ENCODE data around the gene NUDT17. TPM values are rescaled to one million over a fixed set of nuclear protein-coding genes. Genes with fewer than 3 reads are reported as not detected.

The NUDT17 gene
- total RNA-seq, 5 donors from 2014 or later (not counting 1 experiment from before 2014, with no cell fraction given): 2.8 to 7.6 (median 6.3) TPM

GRCh38 chr1:145868232-145868631 is 22.8 kb downstream of the NUDT17 start:
- Mint-ChIP-seq H3K9me3 (no peaks in the 10 kb centered on the region), H3K36me3 (no peaks in the 10 kb centered on the region), H3K4me3 (no peak overlapping the region), H3K4me1 (peaks cover 15 to 19% (median 18%) of the 10 kb centered on the region in 3 donors), H3K27me3 (peaks cover 0 to 8% of the 10 kb centered on the region in 2 donors), H3K27ac (no peak overlapping the region)
- H3K4me1 ChIP-seq (ENCODE audit: control insufficient read depth in 1 of 2, extremely low read depth in 1 of 2, insufficient read depth in 2 of 2, low read length in 2 of 2): peaks cover 0 to 14% of the 10 kb centered on the region in 2 experiments
- H3K9me3 ChIP-seq: no peaks in the 10 kb centered on the region
- no peaks in the 10 kb centered on the region for H3K36me3 ChIP-seq (ENCODE audit: control insufficient read depth in 2 of 2, extremely low read depth in 1 of 2, insufficient read depth in 1 of 2, low read length in 1 of 2)
- H3K27me3 ChIP-seq (replicated peaks in 1 of 2; ENCODE audit: control insufficient read depth in 2 of 2, extremely low read depth in 1 of 2, insufficient read depth in 2 of 2, low read length in 1 of 2): peaks cover 0 to 12% of the 10 kb centered on the region in 2 experiments
- ATAC-seq (replicated peaks in 1 of 4): no peak
- no peak overlapping the region for H3K27ac ChIP-seq (ENCODE audit: low read length)
- 80% methylated on average over 1 of the region's 4 CpGs for WGBS (ENCODE audit: insufficient coverage)
- ChIA-PET CTCF (interaction anchor here in 1 of 2 donors (0.6 to 1.1 kb wide), 4 partner anchors 10 to 108 kb away, joined by 3 read pairs; partner anchors contain the start of gene NUDT17), POLR2A (no interaction called here)
- no peak for DNase-seq
- H3K4me3 ChIP-seq (ENCODE audit: control insufficient read depth in 1 of 2, extremely low read depth in 1 of 2, low read length in 1 of 2): no peak overlapping the region

- DNase-seq (peak in 32 of 35 experiments; percentile 11 to 57 (median 26)), ATAC-seq (replicated peaks in 1 of 4) (peak; percentile 86 to 90 (median 90))
- H3K27me3 ChIP-seq (replicated peaks in 1 of 2; ENCODE audit: control insufficient read depth in 2 of 2, extremely low read depth in 1 of 2, insufficient read depth in 2 of 2, low read length in 1 of 2): peaks cover 0 to 21% of the 10 kb centered on the region in 2 experiments
- H3K4me1 ChIP-seq (ENCODE audit: control insufficient read depth in 1 of 2, extremely low read depth in 1 of 2, insufficient read depth in 2 of 2, low read length in 2 of 2): peaks cover 0 to 14% of the 10 kb centered on the region in 2 experiments
- H3K27ac ChIP-seq (ENCODE audit: low read length): peak overlapping the region; percentile 0
- CTCF ChIA-PET: interaction anchor here (0.9 to 1.8 kb wide), 5 partner anchors 13 to 47 kb away, joined by 3 read pairs; partner anchors contain the start of genes ANKRD35 (in 1 of the 2), NUDT17 (in 1 of the 2) and PEX11B (in 1 of the 2)
- H3K27me3 Mint-ChIP-seq: peaks cover 4 to 10% of the 10 kb centered on the region in 2 donors
- 38% methylated on average over 47 of the region's 47 CpGs for WGBS (ENCODE audit: insufficient coverage)
- H3K36me3 Mint-ChIP-seq: no peaks in the 10 kb centered on the region
- peak overlapping the region; percentile 49 to 79 for H3K27ac Mint-ChIP-seq
- H3K9me3 ChIP-seq: no peaks in the 10 kb centered on the region
- peaks cover 15 to 23% (median 18%) of the 10 kb centered on the region in 3 donors for H3K4me1 Mint-ChIP-seq
- no peaks in the 10 kb centered on the region for H3K9me3 Mint-ChIP-seq
- POLR2A ChIA-PET: interaction anchor here in 1 of 2 donors (0.6 kb wide), 2 partner anchors 9 to 167 kb away, joined by 3 to 4 read pairs; no protein-coding TSS in a partner anchor
- peak overlapping the region; percentile 38 to 57 for H3K4me3 ChIP-seq (ENCODE audit: control insufficient read depth in 1 of 2, extremely low read depth in 1 of 2, low read length in 1 of 2)
- H3K36me3 ChIP-seq (ENCODE audit: control insufficient read depth in 2 of 2, extremely low read depth in 1 of 2, insufficient read depth in 1 of 2, low read length in 1 of 2): no peaks in the 10 kb centered on the region
- peak overlapping the region; percentile 73 to 79 (median 75) for H3K4me3 Mint-ChIP-seq
Measured at GRCh38 chr1:145871994-145872924, 26.8 kb downstream of the NUDT17 start.

- ChIA-PET POLR2A (no interaction called here), CTCF (no interaction called here)
- DNase-seq: no peak
- Histone ChIP-seq H3K4me1 (ENCODE audit: control insufficient read depth in 1 of 2, extremely low read depth in 1 of 2, insufficient read depth in 2 of 2, low read length in 2 of 2) (peaks cover 0 to 14% of the 10 kb centered on the region in 2 experiments), H3K9me3 (no peaks in the 10 kb centered on the region), H3K4me3 (ENCODE audit: control insufficient read depth in 1 of 2, extremely low read depth in 1 of 2, low read length in 1 of 2) (no peak overlapping the region), H3K36me3 (ENCODE audit: control insufficient read depth in 2 of 2, extremely low read depth in 1 of 2, insufficient read depth in 1 of 2, low read length in 1 of 2) (no peaks in the 10 kb centered on the region), H3K27me3 (replicated peaks in 1 of 2; ENCODE audit: control insufficient read depth in 2 of 2, extremely low read depth in 1 of 2, insufficient read depth in 2 of 2, low read length in 1 of 2) (peaks cover 0 to 25% of the 10 kb centered on the region in 2 experiments), H3K27ac (ENCODE audit: low read length) (no peak overlapping the region)
- 95% methylated on average over 12 of the region's 12 CpGs for WGBS (ENCODE audit: insufficient coverage)
- H3K27ac Mint-ChIP-seq: no peak overlapping the region
- H3K4me3 Mint-ChIP-seq: no peak overlapping the region
- peaks cover 15 to 23% (median 18%) of the 10 kb centered on the region in 3 donors for H3K4me1 Mint-ChIP-seq
- no peaks in the 10 kb centered on the region for H3K36me3 Mint-ChIP-seq
- H3K9me3 Mint-ChIP-seq: no peaks in the 10 kb centered on the region
- H3K27me3 Mint-ChIP-seq: peaks cover 4 to 10% of the 10 kb centered on the region in 2 donors
- ATAC-seq (replicated peaks in 1 of 4): no peak
Measured at GRCh38 chr1:145874646-145875045, 29.2 kb downstream of the NUDT17 start.

- ATAC-seq (replicated peaks in 1 of 4): no peak
- Mint-ChIP-seq H3K36me3 (no peaks in the 10 kb centered on the region), H3K4me3 (no peak overlapping the region), H3K9me3 (no peaks in the 10 kb centered on the region), H3K27ac (no peak overlapping the region), H3K4me1 (peaks cover 0 to 6% (median 2%) of the 10 kb centered on the region in 3 donors), H3K27me3 (peaks cover 9% of the 10 kb centered on the region in 2 donors)
- Histone ChIP-seq H3K27ac (ENCODE audit: low read length) (no peak overlapping the region), H3K4me1 (ENCODE audit: control insufficient read depth in 1 of 2, extremely low read depth in 1 of 2, insufficient read depth in 2 of 2, low read length in 2 of 2) (no peaks in the 10 kb centered on the region), H3K4me3 (ENCODE audit: control insufficient read depth in 1 of 2, extremely low read depth in 1 of 2, low read length in 1 of 2) (no peak overlapping the region), H3K9me3 (no peaks in the 10 kb centered on the region), H3K36me3 (ENCODE audit: control insufficient read depth in 2 of 2, extremely low read depth in 1 of 2, insufficient read depth in 1 of 2, low read length in 1 of 2) (no peaks in the 10 kb centered on the region), H3K27me3 (replicated peaks in 1 of 2; ENCODE audit: control insufficient read depth in 2 of 2, extremely low read depth in 1 of 2, insufficient read depth in 2 of 2, low read length in 1 of 2) (peaks cover 0 to 19% of the 10 kb centered on the region in 2 experiments)
- CTCF ChIA-PET: interaction anchor here in 1 of 2 donors (0.6 kb wide), 1 partner anchor 89 kb away, joined by 3 read pairs; no protein-coding TSS in a partner anchor
- POLR2A ChIA-PET: no interaction called here
- DNase-seq: no peak
- 91% methylated on average over 7 of the region's 7 CpGs for WGBS (ENCODE audit: insufficient coverage)
Measured at GRCh38 chr1:145877923-145878486, 32.6 kb downstream of the NUDT17 start.

GRCh38 chr1:145878724-145879123 is 33.3 kb downstream of the NUDT17 start:
- WGBS (ENCODE audit: insufficient coverage): no CpG with 5 or more reads among the region's 2 CpGs
- Mint-ChIP-seq H3K4me3 (no peak overlapping the region), H3K27ac (no peak overlapping the region), H3K27me3 (peaks cover 13 to 14% of the 10 kb centered on the region in 2 donors), H3K36me3 (no peaks in the 10 kb centered on the region), H3K9me3 (no peaks in the 10 kb centered on the region), H3K4me1 (no peaks in the 10 kb centered on the region)
- H3K27ac ChIP-seq (ENCODE audit: low read length): no peak overlapping the region
- DNase-seq (no peak), ATAC-seq (replicated peaks in 1 of 4) (no peak)
- POLR2A ChIA-PET: no interaction called here
- CTCF ChIA-PET: interaction anchor here in 1 of 2 donors (0.6 kb wide), 1 partner anchor 28 kb away, joined by 7 read pairs; no protein-coding TSS in a partner anchor
- no peaks in the 10 kb centered on the region for H3K9me3 ChIP-seq
- H3K4me1 ChIP-seq (ENCODE audit: control insufficient read depth in 1 of 2, extremely low read depth in 1 of 2, insufficient read depth in 2 of 2, low read length in 2 of 2): no peaks in the 10 kb centered on the region
- H3K4me3 ChIP-seq (ENCODE audit: control insufficient read depth in 1 of 2, extremely low read depth in 1 of 2, low read length in 1 of 2): no peak overlapping the region
- no peaks in the 10 kb centered on the region for H3K36me3 ChIP-seq (ENCODE audit: control insufficient read depth in 2 of 2, extremely low read depth in 1 of 2, insufficient read depth in 1 of 2, low read length in 1 of 2)
- peaks cover 0 to 15% of the 10 kb centered on the region in 2 experiments for H3K27me3 ChIP-seq (replicated peaks in 1 of 2; ENCODE audit: control insufficient read depth in 2 of 2, extremely low read depth in 1 of 2, insufficient read depth in 2 of 2, low read length in 1 of 2)

- Mint-ChIP-seq H3K27ac (no peak overlapping the region), H3K4me3 (no peak overlapping the region), H3K27me3 (peaks cover 17 to 18% of the 10 kb centered on the region in 2 donors), H3K9me3 (no peaks in the 10 kb centered on the region), H3K4me1 (peaks cover 3% of the 10 kb centered on the region in 3 donors), H3K36me3 (no peaks in the 10 kb centered on the region)
- CTCF ChIA-PET: interaction anchor here (0.5 to 0.6 kb wide), 2 partner anchors 33 to 127 kb away, joined by 3 to 7 read pairs; no protein-coding TSS in a partner anchor
- 71% methylated on average over 2 of the region's 5 CpGs for WGBS (ENCODE audit: insufficient coverage)
- no peak overlapping the region for H3K4me3 ChIP-seq (ENCODE audit: control insufficient read depth in 1 of 2, extremely low read depth in 1 of 2, low read length in 1 of 2)
- no peaks in the 10 kb centered on the region for H3K4me1 ChIP-seq (ENCODE audit: control insufficient read depth in 1 of 2, extremely low read depth in 1 of 2, insufficient read depth in 2 of 2, low read length in 2 of 2)
- H3K36me3 ChIP-seq (ENCODE audit: control insufficient read depth in 2 of 2, extremely low read depth in 1 of 2, insufficient read depth in 1 of 2, low read length in 1 of 2): no peaks in the 10 kb centered on the region
- no peak overlapping the region for H3K27ac ChIP-seq (ENCODE audit: low read length)
- peaks cover under 1 to 17% of the 10 kb centered on the region in 2 experiments for H3K27me3 ChIP-seq (replicated peaks in 1 of 2; ENCODE audit: control insufficient read depth in 2 of 2, extremely low read depth in 1 of 2, insufficient read depth in 2 of 2, low read length in 1 of 2)
- POLR2A ChIA-PET: no interaction called here
- no peak for DNase-seq
- no peaks in the 10 kb centered on the region for H3K9me3 ChIP-seq
- ATAC-seq (replicated peaks in 1 of 4): no peak
Measured at GRCh38 chr1:145879775-145880174, 34.3 kb downstream of the NUDT17 start.

Data from T-cell (primary cell).